Right forelimb (tissue), 1 donor: ENCODE results near the gene OR13C4.
"Not testable (repeated sequence)": the region's sequence is repeated elsewhere in the genome, so short reads cannot be mapped to it uniquely, and the experiment has no call there.

Experiments used
- DNase-seq: peaks from one replicate; pipeline ENCODE4 v3.0.0-alpha.2; 2018

Gene OR13C4

DNA sequence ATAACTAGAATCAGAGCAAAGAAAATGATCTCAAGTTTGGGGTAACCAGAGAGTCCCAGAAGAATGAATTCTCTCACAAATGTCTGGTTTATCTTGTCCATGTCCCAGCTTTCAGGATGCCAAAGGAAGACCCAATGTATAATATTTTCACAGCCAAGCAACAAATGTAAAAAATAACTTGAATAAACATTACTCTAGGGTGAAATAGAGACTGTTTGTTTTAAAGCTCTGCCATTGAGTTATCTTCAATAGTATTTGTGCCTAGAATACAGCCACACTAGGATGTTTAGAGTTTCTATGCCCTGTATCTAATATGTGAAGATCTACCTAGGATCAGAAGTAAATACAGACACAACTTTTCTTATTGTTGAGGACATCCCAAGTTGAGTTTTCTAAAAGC lies at the start of gene OR13C4:
TSS of gene OR13C4 (minus strand) at position 101 of the 400 bp plus-strand sequence. CDS start at position 101, 0 bp downstream.
- DNase-seq, result no peak

DNA sequence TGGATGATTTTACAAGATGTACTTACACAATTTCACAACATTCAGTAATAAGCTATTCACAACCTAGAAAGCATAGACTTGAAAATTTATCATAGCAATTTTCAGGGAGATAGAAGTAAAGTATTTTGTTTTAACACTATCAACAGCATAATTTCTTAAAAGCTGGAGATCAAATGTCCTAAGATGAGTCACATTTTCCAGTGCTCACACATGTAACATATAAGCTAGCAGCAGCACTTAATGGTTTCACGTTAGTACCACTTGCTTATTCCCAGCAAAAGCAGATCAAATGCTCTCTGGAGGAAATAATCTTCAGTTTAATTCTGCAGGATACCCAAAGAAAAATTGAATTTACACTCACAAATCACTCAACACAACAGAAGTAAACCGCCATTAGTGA lies 48.4 kb upstream of the OR13C4 start:
- no peak for DNase-seq

DNA sequence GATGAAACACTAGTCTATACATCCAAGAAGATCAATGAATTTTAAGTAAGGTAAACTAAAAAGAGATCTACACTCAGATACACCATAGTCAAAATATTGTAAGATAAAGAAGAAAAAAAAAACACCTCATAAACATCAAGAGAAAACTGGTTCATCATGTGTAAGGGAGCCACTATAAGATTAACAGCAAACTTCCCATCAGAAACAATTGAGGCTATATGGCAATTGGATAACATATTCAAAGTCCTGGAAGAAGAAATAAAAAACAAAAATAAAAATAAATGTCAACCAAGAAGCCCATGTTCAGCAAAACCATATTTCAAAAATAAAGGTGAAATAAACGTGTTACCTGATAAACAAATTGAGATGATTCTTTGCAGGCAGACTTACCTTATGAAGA lies 45.6 kb upstream of the OR13C4 start:
- no peak for DNase-seq

DNA sequence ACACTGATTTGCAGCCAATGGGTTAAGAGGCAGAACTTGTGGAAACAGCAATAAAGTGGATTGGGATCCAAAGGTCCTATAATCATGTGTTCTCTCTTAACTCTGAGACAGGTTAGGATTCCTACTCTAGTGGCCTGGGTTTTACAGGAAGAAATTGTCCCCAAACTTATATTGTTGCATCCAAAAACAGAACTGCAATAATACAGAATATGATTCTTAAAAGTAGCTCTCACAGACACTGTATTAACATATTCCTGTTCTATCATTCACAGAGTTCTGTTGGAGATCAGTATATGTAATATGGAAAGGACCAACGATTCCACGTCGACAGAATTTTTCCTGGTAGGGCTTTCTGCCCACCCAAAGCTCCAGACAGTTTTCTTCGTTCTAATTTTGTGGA lies 41.9 kb upstream of the OR13C4 start, which contains the start of gene OR13C8:
TSS of gene OR13C8 (plus strand) at position 301 of the 400 bp plus-strand sequence. CDS start at position 301, 0 bp downstream.
- no peak for DNase-seq

DNA sequence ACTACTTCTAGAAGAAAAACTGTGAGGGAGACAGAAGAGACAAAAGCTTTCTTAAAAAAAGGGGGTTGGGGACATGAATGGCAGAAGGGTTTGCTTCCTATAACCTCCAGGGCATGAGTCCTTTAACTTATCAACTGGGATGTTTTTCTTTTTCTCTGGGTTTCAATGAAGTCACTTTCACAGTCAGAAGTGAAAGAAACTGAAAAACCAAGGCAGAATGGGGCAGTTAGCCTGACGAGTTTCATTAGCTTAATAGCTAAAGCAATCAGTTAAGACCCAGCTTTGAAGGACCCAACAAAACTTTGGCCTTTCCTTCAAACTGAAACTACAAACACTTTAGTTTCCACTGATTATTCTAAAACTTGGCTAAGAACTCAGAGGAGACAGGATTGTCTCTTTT lies 37.3 kb upstream of the OR13C4 start:
- no peak for DNase-seq

DNA sequence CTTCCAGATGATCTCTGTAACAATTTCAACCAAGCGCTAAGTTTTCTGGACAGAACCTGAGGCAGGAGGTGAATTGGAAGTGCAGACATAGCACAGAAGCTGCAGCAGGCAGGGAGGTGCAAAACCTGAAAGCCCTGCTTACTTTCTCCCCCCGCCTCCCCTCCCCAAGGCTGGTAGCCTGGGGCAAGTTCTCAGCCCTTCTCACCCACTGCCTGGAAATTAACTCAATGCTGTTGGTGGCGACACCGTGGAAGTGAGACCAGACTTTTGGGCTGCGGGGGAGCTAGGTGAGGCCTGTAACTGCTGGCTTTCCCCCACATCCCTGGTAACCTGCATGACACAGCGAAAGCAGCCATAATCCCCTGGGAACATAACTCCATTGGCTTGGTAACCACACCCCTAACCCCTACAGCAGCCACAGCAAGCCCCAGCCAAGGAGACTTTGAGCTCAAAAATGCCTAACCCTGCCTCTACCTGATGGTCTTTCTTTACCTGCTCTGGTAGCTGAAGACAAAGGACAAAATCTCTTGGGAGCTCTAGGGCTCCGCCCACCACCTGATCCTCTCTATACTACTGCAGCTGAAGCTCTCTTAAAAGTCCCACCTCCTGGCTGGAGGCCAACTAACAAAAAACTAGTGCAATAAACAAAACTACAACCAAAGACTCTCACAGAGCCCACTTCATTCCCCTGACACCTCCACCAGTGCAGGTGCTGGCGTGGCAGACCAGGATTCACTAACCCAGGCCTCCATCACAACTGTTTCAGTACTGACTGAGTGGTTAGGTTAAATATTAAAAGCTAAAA lies 30.0 kb upstream of the OR13C4 start:
- no peak for DNase-seq

DNA sequence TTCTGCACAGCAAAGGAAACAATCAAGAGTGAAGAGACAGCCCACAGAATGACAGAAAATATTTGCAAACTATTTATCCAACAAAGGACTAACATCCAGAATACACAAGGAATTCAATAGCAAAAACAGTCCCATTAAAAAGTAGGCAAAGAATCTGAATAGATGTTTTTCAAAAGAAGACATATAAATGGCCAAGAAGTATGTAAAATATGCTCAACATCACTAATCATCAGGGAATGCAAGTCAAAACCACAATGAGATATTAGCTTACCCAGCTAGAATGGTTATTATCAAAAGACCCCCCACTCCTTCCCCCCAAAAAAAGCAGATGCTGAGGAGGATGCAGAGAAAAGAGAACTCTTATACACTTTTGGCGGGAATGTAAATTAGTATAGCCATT lies 28.5 kb upstream of the OR13C4 start:
- DNase-seq, result no peak

DNA sequence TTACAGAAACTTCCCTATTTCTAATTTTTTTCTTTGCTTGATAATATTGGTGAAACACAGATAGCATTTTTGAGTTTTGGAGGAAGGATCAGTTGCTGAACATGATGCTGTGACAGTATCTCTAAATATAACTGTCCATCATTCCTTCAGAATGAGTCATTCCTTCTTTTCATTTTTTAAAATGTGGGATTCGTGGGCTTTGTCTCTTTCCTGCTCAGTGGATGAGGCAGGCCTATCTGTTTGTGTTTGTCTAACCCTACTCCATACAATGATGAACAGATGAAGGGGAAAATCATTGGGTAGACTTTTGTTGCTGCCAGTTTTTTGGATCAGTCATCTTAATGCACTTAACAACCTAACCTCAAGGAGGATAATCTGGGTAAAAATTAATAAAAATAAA lies 26.3 kb upstream of the OR13C4 start:
- DNase-seq, result no peak

DNA sequence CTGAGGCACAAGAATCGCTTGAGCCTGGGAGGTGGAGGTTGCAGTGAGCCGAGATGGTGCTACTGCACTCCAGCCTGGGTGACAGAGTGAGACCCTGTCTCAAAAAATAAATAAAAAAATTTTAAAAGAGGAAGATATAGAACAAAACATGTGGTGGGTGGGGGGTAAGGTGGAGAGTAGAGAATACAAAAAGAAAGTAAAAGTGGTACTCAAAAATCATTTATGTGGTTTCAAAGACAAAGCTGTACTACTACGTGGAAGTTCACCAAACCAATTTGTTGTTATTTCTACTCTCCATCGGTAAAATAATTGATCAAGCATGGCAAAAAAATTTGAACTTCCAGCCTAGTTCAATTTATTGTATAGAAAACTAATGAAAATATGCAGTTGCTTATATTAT lies 17.6 kb upstream of the OR13C4 start:
- DNase-seq, result no peak

DNA sequence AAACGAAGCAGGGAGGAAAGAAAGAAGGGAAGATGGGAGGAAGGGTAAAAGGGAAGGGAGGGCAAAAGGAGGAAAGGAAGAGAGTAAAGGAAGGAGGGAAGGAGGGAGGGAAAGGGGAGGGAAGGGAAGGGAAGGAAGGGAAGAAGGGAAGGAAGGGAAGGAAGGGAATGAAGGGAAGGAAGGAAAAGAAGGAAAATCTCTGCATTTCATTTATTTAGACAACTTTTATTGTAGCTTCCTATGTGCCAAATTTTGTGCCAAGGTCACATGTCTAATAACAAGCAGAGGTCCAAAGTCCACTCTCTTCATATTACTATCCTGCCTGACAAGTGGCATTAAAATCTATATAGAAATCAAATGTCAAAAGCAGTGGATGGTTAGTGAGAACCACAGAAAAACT lies 12.3 kb upstream of the OR13C4 start:
- DNase-seq, result no peak

DNA sequence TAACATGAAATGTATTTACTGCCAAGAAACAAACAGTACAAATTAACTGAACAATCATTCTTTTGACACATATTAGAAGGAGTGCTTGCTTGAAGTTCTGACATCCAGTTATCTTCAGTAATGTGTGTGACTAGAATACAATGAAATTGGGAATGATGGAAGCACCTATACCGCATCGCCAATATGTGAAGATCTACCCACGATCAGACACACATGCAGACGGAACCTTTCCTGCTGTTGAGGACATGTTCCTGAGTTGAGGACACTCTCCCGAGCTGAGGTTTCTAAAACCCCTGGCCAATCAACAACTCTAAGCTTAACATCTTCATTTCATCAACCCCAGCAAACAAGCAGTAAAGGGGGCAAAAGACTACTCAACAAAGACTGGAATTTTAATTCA lies 9.7 kb upstream of the OR13C4 start, which contains the start of gene OR13C3:
TSS of gene OR13C3 (minus strand) at position 101 of the 400 bp plus-strand sequence. CDS start 133 bp downstream, outside the sequence.
- no peak for DNase-seq

DNA sequence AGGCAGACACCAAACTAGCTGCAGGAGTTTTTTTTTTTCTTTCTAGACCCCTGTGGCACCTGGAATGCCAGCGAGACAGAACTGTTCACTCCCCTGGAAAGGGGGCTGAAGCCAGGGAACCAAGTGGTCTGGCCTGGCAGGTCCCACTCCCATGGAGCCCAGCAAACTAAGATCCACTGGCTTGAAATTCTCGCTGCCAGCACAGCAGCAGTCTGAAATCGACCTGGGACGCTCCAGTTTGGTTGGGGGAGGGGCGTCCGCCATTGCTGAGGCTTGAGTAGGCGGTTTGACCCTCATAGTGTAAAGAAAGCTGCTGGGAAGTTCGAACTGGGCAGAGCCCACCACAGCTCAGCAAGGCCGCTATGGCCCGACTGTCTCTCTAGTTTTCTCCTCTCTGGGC lies 6.8 kb downstream of the OR13C4 start:
- not testable (repeated sequence) for DNase-seq

DNA sequence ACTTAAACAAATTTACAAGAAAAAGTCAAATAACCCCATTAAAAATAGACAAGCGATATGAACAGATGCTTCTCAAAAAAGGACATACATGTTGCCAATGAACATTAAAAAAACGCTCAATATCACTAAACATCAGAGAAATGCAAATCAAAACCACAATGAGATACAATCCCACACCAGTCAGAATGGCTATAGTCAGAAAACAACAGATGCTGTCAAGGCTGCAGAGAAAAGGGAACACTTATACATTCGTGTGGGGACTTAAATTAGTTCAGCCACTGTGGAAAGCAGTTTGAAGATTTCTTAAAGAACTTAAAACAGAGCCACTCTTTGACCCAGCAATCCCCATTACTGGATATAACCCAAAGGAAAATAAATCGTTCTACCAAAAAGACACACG lies 12.1 kb downstream of the OR13C4 start:
- DNase-seq, result no peak

DNA sequence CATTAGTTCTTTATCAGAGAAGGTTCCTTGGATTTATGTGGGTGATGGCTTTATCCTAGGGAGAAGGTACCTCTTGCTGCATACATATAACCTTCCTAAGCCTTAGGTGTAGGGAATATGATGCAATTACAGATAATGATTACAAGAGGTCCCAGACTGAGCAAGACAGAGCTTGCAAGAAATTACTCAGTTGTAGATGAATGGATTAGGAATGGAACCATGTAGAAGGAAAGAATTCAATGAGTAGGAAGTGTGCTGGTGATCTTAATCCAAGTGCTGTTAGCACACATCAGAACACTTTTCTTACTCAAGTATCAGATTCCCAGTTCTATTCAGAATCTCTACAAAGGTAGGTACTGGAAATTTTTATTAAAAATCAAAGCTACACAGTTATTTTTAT lies 20.4 kb downstream of the OR13C4 start:
- DNase-seq, result no peak

DNA sequence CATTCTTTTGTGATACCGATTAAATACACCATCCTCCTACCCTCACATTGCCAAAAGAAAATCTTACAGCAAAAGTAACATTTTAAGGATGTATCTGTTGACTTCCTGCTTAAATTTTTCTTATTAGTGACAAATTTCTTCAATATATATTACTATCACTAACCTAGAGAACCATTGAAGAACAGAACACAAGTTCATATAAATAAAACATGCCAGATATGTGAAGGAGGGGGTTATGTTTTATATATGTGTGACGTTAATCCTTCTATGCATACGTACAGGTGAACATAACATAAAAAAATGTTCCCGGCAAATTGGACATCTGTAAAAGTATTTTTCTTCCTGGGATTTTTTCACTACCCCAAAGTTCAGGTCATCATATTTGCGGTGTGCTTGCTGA lies 23.0 kb downstream of the OR13C4 start, which contains the start of gene OR13F1:
TSS of gene OR13F1 (plus strand) at position 301 of the 400 bp plus-strand sequence. CDS start at position 301, 0 bp downstream.
- no peak for DNase-seq

DNA sequence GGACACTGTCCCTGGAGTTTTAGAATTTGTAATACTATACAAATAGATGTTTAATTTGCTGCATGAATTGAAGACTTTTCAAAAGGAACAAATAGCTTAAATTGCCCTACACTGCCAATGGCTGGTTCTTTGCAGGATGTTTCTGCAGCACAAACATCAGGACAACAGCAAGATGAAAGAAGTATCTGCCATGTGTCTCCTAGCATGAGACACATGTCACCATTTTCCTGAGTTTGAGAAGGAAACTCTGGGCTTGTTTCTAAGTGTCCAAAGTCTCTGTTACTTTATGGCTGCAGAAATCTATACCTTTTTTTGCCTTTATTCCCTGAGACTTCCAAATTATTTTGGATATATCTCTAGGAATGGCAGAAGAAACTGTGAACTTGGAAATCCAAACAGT lies 23.6 kb downstream of the OR13C4 start:
- DNase-seq, result no peak

DNA sequence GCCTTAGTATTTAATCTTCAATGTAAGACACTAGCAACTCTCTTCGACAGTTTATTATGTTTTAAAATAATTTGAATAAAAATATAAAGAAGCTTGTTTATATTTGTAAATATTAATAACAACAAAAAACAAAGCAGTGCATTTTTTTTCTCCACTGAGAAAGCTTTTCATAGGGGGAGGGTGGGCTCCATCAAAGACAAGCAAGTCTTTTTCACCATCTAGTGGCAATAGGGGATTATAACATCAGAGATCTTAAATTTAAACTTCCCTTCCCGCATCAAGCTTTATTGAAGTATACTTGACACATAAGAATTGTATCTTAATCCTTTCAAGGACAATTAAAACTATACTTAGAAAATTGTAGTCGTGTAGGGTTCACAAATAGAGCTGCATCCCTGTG lies 32.2 kb downstream of the OR13C4 start:
- DNase-seq, result no peak

DNA sequence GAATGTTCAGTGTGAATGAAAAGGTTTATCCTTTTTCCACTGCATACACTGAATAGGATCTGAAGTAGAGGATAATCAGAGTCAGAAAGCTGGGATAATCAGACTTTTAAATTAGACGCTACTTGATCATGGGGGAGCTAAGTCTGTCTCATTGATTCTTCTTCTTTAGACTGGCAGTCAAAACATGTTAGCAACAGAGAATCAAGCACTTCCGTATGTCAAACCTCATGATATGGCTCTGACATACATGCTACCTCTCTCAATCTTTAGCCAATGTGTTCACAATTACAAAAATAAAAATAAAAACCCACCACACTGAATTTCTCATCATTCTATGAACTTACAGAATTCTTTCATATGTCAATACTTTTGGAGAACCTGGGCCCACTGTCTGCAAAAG lies 42.0 kb downstream of the OR13C4 start:
- DNase-seq, result no peak

DNA sequence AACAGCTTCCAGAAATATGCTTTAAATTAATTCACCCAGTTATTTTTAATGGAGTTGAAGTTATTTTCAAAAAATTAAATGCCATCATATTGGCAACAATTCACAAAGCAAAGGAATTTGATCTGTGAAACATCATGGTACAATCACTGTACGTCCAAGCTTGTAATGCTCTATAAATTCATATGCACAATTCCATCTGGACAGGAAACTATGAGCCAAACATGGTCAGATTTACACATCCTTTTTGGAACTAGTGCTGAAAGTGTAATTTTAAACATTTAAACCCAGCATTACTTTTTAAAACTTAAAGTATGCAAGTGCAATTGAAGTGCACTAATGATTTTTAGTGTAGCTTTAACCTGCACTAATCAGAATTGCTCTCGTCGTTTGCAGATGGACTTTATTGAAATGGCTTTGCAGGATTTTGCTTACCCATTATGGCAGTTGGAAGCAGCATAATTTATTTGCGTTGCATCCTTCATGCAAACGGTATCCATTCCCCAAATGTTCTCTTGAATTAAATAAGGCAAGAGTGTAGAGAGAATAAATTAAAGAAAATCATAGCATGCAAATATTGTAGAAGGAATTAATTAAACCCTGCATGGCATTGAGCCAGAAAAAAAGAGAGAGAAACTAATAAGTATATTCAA lies 44.0 kb downstream of the OR13C4 start:
- no peak for DNase-seq
